GM18873 (cell line): Measurements from ENCODE around the gene DDX56.
A peak's percentile ranks its signal among the peaks of the same experiment; 100 is the strongest.
"Not testable (repeated sequence)": the region's sequence is repeated elsewhere in the genome, so short reads cannot be mapped to it uniquely, and the experiment has no call there.

Experiments
- ATAC-seq: cut with Tn5 transposase; IDR thresholded peaks from one replicate; pipeline ENCODE4 v1.9.1; 2021; ENCODE audit warnings: mild to moderate bottlenecking, moderate library complexity, moderate number of reproducible peaks; ENCODE audit not compliant: unreplicated experiment, low FRiP score

DDX56 gene

DNA sequence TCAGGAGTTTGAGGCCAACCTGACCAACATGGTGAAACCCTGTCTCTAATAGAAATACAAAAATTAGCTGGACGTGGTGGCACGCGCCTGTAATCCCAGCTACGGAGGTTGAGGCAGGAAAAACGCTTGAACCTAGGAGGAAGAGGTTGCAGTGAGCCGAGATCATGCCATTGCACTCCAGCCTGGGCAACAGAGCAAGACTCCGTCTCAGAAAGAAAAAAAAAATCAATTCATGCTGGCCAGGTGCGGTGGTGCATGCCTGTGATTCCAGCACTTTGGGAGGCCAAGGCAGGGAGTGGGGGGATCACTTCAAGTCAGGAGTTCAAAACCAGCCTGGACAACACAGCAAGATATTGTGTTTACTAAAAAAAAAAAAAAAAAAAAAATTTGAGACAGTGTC is 23.5 kb upstream of the DDX56 start:
- not testable (repeated sequence) for ATAC-seq

DNA sequence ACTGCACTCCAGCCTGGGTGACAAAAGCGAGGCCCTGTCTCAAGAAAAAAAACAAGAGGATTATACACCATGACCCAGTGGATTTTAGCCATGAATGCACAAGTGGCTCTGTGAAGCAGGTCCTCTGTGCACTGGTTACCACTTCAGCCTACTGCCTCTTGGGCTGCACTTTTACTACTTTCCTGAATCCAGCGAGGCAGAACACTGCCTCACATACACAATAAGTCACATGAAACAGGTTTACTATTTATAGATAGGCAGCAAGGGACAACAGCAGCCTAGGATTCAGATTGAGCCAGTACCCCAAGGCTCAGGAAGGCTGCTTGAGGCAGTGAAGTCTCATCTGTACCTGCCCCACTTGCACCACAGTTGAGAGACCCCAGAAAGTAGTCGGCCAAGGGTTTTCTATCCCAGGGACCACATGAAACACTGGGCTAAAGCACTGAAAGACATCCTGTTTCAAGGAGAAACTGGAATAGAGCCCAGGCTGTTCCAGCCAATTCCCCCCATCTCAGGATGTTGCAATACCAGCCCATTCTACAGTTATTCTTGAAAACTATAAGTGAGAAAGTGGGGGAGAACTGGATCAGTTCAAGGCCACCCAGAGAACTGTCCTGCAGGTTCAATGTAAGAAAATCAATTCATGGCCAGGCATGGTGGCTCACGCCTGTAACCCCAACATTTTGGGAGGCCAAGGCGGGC is 22.4 kb upstream of the DDX56 start:
- ATAC-seq, result no peak

DNA sequence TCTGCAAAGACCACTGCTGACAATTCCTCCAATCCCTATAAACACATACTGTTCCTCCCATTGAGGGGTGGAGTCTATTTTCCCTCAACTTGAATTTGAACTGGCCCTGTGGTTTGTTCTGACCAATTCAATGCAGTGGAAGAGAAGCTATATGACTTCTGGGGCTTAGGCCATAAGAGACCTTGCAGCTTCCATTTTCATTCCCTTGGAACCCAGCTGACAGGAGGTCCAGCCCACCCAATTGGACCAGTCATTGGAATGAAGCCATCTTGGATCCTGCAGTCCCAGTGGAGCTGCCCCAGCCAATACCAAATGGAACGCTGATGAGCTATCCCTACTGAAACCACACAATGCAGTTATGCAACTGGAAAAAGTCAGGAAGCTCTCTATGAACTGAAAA is 17.2 kb upstream of the DDX56 start:
- ATAC-seq, result no peak

DNA sequence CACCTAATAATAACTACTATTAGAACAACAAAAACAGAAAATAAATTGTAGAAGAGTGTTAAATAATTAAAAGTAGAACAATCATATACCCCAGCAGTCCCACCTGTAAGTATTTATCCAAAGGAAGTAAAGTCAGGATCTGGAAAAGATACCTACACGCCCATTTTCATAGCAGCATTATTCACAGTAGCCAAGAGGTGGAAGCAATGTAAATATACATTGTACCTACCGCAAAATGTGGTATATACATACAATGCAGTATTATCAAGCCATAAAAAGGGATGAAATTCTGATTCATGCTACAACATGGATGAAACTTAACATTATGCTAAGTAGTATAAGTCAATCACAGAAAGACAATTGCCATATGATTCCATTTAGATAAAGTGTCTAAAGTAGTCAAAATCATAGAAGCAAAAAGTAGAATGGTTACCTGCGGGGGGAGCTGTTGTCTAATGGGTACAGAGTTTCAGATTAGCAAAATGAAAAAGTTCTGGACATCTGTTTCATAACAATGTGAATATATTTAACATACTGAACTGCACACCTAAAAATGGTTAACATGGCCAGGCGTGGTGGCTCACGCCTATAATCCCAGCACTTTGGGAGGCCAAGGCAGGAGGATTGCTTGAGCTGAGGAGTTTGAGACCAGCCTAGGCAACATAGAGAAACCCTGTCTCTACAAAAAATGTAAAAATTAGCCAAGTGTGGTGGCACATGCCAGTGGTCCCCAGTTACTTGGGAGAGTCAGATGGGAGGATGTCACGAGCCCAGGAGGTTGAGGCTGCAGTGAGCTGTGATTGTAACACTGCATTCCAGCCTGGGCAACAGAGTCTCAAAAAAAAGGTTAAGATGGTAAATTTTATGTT is 14.4 kb upstream of the DDX56 start:
- ATAC-seq, result no peak

DNA sequence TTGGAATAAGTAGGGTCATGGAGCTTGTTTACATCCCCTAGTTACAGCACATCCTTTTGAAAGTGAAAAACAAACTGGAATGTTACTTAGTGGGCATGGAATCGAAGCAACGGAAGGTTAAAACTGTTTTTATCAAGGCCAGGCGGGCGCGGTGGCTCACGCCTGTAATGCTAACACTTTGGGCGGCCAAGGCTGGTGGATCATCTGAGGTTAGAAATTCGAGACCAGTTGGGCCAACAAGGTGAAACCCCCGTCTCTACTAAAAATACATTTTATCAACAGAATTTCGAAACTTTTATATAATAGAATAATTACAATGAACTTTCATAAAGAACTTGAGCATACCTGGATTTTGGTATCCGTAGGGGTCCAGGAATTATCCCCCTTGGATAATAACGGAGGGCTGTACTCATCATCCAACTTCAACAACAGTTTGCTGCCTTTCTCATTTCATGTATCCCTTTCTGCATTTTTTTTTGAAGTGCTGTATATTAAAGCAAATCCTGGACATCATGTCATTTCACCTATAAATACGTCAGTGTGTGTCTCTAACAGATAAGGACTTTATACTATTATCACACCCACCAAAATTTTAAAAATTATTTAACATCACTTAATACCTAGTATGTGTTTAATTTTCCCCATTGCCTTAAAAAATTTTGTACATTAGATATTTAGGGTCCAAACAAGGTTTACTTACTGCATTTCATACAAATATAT is 9.6 kb upstream of the DDX56 start:
- ATAC-seq, result no peak

DNA sequence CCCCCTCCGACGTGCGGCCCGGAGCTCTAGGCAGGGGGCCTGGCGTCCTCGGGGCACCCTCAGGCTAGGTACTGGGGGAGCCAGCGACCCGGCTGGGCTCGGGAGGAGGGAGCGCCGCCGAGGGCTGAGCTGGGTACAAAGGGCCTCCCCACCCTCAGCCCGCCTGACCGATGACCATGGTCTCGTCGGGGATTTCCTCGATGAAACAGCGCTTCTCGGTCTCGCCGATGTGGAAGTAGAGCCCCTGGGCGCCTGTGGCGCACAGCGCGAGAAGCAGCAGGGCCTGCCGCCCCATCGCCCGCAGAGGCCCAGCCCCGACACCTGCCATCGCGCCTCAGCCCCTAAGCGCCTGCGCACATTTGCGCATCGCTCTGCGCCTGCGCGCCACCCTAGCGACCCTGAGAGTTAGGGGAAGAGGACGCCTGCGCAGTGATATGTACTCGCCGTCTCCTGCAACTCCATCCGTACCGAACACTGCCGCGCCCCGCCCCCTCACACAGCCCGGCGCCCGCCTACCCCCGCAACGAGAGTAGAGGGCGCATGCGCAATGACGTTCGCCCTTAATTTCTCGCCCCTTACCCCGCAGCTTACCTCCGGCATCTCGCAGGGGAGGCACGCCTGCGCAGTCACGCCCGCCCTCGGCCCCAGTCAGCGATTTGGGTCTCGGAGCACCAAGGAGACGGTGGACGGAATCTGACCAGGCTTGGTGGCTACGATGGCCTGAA is 8.3 kb upstream of the DDX56 start, which contains the start of gene TMED4:
TMED4 (minus strand) TSS at position 353 of the 725 bp plus-strand sequence; CDS start at position 328, 25 bp downstream.
- ATAC-seq, result peak; percentile 80

DNA sequence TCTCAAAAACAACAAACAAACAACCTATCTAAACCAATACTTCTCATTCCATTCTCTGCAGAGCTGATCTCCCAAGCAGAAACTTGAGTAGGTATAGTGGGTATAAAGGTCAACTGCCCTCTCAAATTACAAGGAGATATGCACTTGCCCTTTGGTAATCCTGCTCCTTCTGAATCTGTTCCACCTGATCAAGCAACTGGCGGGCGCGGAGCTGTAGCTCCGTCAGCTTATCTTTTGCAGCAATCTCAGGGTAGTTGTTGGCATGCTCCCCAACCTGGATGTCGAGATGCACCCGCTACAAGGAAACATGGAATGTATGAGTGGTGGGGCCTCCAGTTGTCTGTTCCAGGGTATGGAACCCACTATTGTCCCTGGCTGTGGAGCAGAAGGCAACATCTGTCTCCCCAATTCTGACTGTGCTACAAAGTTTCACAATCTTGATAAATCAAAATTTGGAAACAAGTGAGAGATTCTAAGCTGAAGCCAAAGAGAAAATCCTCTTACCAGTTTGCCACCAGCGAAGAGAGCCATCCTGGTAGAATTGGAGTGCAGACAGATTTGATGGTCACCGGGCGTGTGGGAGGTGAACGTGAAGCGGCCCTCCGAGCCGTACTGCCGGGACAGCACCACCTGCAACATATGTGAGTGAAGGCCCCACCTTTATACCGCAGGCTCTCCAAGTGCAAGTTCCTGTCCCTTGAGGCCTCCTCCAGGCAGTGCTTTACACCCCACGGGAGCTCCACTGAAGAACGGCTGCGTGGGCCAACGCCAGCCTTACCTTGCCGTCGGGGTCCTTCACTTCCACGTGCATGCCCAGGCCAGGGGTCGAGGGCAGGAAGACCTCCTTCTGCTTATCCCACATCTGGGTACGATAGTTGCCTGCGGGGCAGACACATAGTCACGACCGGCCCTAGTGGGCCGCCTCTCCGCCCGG is 7.5 kb upstream of the DDX56 start:
- ATAC-seq, result no peak

DNA sequence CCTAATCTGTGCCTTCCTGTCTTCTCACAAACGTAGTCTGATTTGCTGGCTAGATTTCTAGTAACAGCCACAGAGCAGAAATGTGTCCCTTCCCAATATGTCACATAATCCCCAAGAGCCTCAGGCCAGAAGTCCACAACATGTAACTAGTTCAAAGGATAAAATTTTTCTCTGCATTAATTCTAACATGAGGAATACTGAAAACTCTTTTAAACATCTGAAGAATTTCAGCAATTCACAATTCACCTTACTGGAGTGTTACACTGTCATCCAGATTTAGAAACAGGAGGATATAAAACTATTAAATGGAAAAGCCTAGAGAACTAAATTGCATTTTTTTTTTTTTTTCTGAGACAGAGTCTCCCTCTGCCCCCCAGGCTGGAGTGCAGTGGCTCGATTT is 2.5 kb upstream of the DDX56 start:
- no peak for ATAC-seq

DNA sequence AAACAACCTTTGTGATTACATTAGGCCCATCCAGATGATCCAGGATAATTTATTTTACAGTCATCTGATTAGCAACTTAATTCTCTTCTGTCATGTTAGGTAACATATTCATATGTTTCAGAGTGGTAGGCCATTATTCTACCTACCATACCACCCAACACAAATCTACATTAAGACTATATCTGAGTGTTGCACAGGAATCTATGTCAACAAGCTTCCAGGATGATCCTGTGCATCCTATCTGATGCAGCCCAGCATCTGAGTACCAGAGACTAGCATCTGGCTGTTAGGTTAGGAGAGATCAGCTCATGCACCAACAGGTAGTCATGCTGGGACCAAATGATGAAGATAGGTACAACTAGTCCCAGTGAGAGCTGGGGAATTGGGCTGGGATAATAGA is 1.3 kb upstream of the DDX56 start:
- no peak for ATAC-seq

DNA sequence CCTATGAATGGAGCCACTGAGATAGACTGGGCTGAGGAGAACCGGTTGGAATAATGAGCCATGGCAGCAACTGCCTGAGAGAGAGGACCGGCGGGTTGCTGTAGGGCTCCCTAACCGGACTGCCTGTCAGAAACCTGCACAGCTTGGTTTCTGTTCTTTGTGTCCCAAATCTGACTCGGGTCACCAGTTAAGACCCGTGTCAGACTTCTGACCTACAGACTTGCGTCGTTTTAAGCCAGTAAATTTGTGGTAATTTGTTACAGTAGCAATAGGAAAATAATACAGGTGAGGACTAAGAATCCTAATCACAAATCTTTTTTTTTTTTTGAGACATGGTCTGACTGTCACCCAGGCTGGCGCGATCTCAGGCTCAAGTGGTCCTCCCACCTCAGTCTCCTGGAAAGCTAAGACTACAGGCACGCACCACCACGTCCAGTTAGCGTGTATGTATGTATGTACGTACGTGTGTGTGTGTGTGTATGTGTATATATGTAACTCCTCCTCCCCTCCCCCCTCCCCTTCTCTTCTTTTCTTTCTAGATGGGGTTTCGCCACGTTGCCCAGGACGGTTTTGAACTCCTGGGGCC is 672 bp upstream of the DDX56 start:
- ATAC-seq, result no peak

DNA sequence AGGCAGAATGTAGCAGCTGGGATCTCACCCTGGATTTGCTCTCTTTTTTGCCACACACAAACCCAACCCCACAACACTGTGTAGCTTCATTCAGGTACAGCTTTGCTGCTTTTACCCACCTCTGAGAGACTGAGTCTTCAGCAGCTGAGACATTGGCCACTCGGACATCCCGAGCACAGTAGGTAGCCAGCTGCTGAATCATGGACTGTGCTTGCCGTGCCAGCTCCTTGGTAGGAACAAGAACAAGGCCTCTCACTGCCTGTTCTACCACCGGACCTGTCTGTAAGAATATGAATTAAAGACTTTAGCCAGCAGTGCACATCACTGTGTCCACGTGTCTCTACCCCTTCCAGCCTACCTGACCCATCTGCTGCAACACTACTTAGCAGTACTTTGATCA is 937 bp downstream of the DDX56 start:
- ATAC-seq, result no peak

DNA sequence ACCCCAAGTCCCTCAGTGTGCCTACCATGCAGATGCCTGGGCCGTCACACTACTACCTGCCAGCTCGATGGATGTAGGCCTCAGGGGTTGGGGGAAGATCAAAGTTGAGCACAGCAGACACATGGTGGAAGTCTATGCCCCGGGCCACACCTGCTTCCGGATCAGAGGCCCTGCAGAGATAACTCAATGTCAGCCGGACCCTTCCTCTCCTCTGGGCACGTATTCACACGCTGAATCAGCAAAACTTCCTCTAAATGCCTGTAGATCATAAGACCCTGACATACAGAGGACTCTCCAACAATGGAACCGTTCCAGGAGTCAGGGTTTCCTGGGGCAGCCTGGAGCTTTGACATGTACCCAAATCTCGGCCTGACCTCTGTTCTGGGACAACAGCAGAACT is 3.7 kb downstream of the DDX56 start:
- no peak for ATAC-seq

DNA sequence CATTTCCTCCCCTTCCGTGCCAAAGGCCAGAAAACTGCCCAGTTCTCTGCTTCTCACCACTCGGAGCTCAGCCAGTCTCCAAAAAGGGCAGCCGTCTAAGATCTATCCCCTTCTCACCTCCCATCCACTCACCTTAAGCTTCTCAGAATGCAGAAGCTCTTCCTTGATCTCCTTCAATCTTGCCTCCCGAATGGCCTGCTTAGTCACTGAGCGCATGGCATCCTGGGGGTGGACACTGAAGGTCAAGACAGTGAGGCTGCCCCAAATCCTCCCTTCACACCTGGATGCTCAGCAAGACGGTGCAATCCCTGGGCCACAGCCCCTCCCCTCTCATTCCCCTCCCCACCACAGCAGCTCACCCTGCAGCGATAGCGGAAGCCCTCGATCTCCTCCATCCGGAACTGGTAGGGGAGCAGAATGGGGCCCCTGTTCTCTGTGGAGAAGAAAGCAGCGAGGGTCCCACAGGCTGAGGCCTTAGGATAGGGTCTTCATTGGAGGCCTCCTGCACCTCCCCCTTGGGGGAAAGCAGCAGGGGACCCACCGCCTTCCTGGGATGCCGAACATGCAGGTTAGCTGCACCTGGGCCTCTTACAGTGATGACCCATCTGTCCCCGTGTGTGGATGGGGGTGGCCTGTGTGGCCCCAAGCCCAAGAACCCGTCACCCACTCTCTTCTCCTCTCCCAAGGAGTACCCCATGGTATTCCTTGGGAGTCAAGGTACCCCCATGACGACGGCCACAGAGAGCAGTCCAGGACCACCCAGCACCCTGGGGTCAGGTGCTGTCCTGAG is 4.7 kb downstream of the DDX56 start:
- ATAC-seq, result no peak

DNA sequence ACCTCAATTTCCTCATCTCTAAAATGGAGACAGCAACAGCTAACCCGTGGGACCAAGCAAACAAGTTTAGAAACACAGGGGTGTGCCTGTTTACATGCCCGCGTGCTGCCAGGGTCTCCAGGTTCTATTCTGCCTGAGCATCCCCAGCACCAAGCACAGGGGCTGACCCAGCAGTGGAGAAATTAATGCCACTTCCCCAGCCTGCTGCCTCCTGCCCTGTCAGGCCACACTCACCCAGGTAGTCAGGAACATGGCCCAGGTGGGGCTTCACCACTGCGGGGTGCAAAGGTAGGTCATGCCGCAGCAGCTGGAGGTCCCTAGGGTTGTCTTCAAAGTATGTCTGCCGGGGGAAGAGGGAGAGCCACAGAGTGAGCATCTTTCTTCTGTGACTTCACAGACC is 5.8 kb downstream of the DDX56 start:
- no peak for ATAC-seq

DNA sequence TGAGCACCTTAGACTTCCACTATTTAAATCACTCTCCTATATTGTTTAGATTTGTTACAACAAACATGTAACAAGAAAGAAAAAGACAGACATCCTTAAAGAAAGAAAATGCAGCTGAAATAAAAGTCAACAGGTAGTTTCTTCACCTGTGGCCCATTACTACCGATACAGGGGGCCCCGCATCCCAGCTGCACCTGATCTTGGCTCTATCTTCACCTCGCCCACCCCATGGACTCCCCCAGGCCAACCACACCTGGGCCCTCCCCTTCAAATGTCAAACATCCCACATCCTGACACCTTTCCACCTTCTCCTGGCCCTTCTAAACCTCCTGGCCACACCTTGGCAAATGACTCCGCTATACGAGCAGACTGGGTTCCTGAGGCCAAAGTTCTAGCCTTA is 7.0 kb downstream of the DDX56 start:
- no peak for ATAC-seq

DNA sequence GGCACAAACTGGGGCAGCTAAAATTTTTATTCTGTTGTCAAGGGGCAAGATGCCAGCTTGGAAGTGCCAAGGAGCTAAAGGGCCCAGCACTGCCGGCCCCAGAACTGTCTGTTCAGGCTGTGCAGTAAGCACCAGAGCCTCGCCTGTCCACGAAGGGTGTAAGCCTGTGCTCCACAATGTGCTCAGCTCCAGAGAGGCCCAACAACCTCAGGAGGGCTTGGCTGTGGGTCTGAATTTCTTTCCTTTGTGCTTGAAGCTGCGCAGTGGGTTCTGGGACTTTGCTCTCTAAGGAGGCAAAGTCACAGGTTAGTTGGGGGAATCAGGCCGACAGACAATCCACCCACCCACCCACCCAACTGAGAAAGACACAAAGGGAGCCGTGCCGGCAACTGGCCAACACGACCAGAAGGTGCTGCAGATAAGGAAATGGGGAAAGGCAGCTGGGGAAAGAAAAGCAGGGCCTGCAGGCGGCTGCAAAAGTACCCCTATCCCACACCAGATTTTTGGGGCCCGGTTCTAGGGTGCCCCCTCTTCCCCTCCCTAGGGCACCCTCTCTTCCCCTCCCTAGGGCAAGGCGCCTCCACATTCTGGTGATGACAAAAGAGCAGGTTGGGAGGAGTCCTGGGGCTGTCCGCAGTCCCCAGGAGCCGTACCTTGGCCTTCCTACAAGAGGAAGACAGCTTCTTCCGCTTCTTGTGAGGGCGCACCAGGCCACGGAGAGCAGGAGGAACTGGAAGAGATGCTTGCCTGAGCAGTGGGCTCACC is 7.7 kb downstream of the DDX56 start:
- no peak for ATAC-seq

DNA sequence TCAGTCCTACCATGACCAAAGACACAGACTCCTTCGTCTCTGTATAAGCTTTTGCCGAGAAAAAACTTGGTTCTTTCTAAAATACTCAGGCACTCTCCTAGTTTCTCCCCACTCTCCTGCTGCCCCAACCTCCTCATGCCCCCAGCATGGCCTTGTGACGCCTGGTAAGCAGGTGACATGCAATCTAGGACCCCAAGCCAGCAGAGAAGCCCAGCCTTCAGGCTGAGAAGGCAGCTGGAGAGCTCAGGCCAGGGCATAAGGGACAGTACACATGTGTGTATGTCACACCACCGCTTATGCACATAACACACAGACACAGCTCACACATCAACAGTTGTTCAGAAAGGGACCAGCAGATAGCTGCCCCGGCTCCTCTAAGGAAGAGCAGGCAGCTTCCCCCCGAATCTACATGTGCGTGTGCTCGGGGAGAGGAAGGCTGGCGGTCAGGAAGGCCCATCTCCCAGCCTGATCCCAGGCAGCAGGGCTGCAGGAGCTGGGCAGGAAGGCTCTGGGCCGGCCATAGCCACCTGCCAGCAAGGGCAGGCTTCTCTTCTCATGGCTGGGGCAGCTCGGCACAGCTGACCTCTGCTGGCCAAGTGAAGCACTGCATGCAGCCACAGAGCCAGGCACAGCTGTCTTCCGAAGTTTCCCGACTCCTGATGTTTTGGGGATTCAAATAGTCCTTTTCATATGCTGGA is 8.5 kb downstream of the DDX56 start:
- no peak for ATAC-seq
